ENCODE results near the gene MTFMT. TPM values are rescaled to one million over a fixed set of nuclear protein-coding genes. Genes with fewer than 3 reads are reported as not detected.

MTFMT gene
- total and polyA plus RNA-seq, 2 of the 13 experiments (the other 11 are each of a cell fraction or from before 2014, with no cell fraction given), result 9.9 to 23.2 TPM

DNA sequence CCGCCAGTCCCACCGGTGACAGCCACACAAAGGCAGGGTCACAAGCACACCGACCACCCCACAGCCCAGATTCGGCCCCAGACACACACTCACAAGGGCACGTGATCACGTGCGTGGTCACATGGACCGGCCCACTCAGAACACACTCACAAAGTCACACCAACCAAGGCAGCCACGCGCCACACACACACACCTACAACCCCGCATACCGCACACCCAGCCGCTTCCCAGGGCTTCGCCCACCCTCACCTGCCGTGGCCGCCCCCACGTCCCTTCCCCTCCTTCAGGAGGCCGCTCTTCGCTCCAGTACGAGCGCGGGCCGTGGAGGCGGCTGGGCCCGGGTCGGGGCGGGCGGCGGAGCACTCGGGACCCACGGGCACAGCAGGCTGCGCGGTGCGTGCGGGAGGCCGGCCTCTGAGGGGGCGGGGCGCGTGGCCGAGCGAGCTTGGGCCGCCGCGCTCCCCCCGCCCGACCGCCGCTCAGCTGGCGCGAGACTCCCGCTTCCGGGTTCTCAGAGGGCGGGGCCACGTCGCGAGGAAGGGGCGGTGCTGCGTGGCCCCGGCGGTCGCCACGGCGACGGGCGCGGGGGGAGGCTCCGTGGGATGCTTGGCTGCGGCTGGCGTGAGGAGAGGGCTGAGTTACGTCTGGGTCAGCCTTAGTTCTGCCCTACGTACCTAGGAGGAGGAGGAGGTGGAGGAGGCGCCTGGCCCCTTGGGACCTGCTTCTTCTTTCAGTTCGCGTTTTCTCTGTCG is 39.8 kb downstream of the MTFMT start, which contains the start of gene SPG21 (continued):
- TF ChIP-seq, protein P1, sequence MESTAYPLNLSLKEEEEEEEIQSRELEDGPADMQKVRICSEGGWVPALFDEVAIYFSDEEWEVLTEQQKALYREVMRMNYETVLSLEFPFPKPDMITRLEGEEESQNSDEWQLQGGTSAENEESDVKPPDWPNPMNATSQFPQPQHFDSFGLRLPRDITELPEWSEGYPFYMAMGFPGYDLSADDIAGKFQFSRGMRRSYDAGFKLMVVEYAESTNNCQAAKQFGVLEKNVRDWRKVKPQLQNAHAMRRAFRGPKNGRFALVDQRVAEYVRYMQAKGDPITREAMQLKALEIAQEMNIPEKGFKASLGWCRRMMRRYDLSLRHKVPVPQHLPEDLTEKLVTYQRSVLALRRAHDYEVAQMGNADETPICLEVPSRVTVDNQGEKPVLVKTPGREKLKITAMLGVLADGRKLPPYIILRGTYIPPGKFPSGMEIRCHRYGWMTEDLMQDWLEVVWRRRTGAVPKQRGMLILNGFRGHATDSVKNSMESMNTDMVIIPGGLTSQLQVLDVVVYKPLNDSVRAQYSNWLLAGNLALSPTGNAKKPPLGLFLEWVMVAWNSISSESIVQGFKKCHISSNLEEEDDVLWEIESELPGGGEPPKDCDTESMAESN (CRISPR knock-in tag; conservative IDR thresholded peaks at IDR 0.05), result no peak
- no peak for TF ChIP-seq ZNF619 (CRISPR knock-in tag; IDR thresholded peaks at IDR 0.05)
- TF ChIP-seq, protein P2, sequence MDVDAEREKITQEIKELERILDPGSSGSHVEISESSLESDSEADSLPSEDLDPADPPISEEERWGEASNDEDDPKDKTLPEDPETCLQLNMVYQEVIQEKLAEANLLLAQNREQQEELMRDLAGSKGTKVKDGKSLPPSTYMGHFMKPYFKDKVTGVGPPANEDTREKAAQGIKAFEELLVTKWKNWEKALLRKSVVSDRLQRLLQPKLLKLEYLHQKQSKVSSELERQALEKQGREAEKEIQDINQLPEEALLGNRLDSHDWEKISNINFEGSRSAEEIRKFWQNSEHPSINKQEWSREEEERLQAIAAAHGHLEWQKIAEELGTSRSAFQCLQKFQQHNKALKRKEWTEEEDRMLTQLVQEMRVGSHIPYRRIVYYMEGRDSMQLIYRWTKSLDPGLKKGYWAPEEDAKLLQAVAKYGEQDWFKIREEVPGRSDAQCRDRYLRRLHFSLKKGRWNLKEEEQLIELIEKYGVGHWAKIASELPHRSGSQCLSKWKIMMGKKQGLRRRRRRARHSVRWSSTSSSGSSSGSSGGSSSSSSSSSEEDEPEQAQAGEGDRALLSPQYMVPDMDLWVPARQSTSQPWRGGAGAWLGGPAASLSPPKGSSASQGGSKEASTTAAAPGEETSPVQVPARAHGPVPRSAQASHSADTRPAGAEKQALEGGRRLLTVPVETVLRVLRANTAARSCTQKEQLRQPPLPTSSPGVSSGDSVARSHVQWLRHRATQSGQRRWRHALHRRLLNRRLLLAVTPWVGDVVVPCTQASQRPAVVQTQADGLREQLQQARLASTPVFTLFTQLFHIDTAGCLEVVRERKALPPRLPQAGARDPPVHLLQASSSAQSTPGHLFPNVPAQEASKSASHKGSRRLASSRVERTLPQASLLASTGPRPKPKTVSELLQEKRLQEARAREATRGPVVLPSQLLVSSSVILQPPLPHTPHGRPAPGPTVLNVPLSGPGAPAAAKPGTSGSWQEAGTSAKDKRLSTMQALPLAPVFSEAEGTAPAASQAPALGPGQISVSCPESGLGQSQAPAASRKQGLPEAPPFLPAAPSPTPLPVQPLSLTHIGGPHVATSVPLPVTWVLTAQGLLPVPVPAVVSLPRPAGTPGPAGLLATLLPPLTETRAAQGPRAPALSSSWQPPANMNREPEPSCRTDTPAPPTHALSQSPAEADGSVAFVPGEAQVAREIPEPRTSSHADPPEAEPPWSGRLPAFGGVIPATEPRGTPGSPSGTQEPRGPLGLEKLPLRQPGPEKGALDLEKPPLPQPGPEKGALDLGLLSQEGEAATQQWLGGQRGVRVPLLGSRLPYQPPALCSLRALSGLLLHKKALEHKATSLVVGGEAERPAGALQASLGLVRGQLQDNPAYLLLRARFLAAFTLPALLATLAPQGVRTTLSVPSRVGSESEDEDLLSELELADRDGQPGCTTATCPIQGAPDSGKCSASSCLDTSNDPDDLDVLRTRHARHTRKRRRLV (CRISPR knock-in tag; IDR thresholded peaks at IDR 0.05), result peak; percentile 60; the same call in 1 of the 2 replicates
- no peak for TF ChIP-seq ELF4 (CRISPR knock-in tag; IDR thresholded peaks at IDR 0.05; ENCODE audit: borderline replicate concordance)
- peak; percentile 52; the same call in 1 of the 2 replicates for TF ChIP-seq SPEN (CRISPR knock-in tag; IDR thresholded peaks at IDR 0.05; ENCODE audit: low read depth)
- peak; percentile 91 for TF ChIP-seq SKI (IDR thresholded peaks at IDR 0.05; ENCODE audit: partially characterized antibody)
- no peak for TF ChIP-seq SCMH1 (CRISPR knock-in tag; IDR thresholded peaks at IDR 0.05; ENCODE audit: borderline replicate concordance)
- TF ChIP-seq HOXA5 (CRISPR knock-in tag; IDR thresholded peaks at IDR 0.05), result 0 out of 2 replicates have a peak, but pooled peaks have one; percentile 42
- TF ChIP-seq PHF20 (CRISPR knock-in tag; IDR thresholded peaks at IDR 0.05), result no peak; the same call in 1 of the 2 replicates
- TF ChIP-seq MED8 (CRISPR knock-in tag; IDR thresholded peaks at IDR 0.05; ENCODE audit: insufficient replicate concordance), result peak; percentile 62
- no peak for TF ChIP-seq ZNF720 (CRISPR knock-in tag; IDR thresholded peaks at IDR 0.05)
- peak; percentile 73; the same call in 1 of the 2 replicates for TF ChIP-seq ZNF501 (CRISPR knock-in tag; IDR thresholded peaks at IDR 0.05)
- TF ChIP-seq, protein P3, sequence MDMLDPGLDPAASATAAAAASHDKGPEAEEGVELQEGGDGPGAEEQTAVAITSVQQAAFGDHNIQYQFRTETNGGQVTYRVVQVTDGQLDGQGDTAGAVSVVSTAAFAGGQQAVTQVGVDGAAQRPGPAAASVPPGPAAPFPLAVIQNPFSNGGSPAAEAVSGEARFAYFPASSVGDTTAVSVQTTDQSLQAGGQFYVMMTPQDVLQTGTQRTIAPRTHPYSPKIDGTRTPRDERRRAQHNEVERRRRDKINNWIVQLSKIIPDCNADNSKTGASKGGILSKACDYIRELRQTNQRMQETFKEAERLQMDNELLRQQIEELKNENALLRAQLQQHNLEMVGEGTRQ (IDR thresholded peaks at IDR 0.05; ENCODE audit: low read depth, low read length), result peak; percentile 85
- TF ChIP-seq, protein P3 (CRISPR knock-in tag; IDR thresholded peaks at IDR 0.05; ENCODE audit: borderline replicate concordance), result peak; percentile 81; the same call in 1 of the 2 replicates
- peak; percentile 93; the same call in 2 of the 3 replicates for TF ChIP-seq MXI1 (IDR thresholded peaks at IDR 0.05; ENCODE audit: borderline replicate concordance, low read depth, low read length)
- no peak for TF ChIP-seq ZNF772 (CRISPR knock-in tag; IDR thresholded peaks at IDR 0.05)
- TF ChIP-seq ZNF460 (CRISPR knock-in tag; IDR thresholded peaks at IDR 0.05; ENCODE audit: borderline replicate concordance), result no peak
- TF ChIP-seq ARNTL (CRISPR knock-in tag; IDR thresholded peaks at IDR 0.05), result peak; percentile 53; the same call in 1 of the 2 replicates
- TF ChIP-seq ZNF17 (CRISPR knock-in tag; IDR thresholded peaks at IDR 0.05), result no peak
- TF ChIP-seq TSC22D2 (CRISPR knock-in tag; IDR thresholded peaks at IDR 0.05; ENCODE audit: borderline replicate concordance), result no peak
- TF ChIP-seq MIER3 (CRISPR knock-in tag; IDR thresholded peaks at IDR 0.05; ENCODE audit: borderline replicate concordance), result peak; percentile 10; the same call in 1 of the 2 replicates
